Left cardiac atrium (tissue), 4 donors: ENCODE results near the gene RPN1. TPM values are rescaled to one million over a fixed set of nuclear protein-coding genes. Genes with fewer than 3 reads are reported as not detected.
"Not testable (repeated sequence)": the region's sequence is repeated elsewhere in the genome, so short reads cannot be mapped to it uniquely, and the experiment has no call there.

ENCODE experiments used
- ATAC-seq, 2 donors: fragments of 200-7000 bp; cut with Tn5 transposase; one replicate each; pipeline ENCODE4 v1.9.1; 2020; ENCODE audit warnings: mild to moderate bottlenecking in 2 of 2, moderate library complexity in 2 of 2
- DNase-seq: peaks from one replicate; pipeline ENCODE4 v3.0.0-alpha.2; 2020
- intact Hi-C, 2 donors: fragments of 100-400 bp; cut with DNase I; formaldehyde crosslinking; loops; one replicate each; pipeline versions ENCODE4 v1.14.1 to v1.15.1; 2022 to 2023
- long read RNA-seq: library from polyadenylated mRNA; unstranded; transcript quantifications from one replicate; pipeline ENCODE4 v2.0.0, GENCODE V29; 2021
- total RNA-seq, 2 donors: library from RNA; stranded (reverse); fragmentation: NEBNext Ultra II Directional; extraction: Animal tissue kit (Norgen Biotek cat#: 25700); gene quantifications; one replicate each; pipeline ENCODE4 v1.2.1, GENCODE V29; 2021
- donor health status: DM: no; HTN: yes; CAD: no.
- donor health status: DM: no; HTN: yes; CAD: no; lungs with severe emphysema.
- donor health status: DM: yes; HTN: yes; CAD: no.
- donor health status: Dilated cardiomyopathy.

RPN1 gene
- 100 to 1,000 TPM; 139 to 170 TPM for total RNA-seq
- long read RNA-seq, transcript RPN1-201 (10 exons, 2,314 nt) = major isoform, 551 of 573 reads
- long read RNA-seq, partial matches to known transcripts = 13 of 573 reads
- long read RNA-seq, other reads (novel, unspliced or antisense) = 9 of 573 reads

DNA sequence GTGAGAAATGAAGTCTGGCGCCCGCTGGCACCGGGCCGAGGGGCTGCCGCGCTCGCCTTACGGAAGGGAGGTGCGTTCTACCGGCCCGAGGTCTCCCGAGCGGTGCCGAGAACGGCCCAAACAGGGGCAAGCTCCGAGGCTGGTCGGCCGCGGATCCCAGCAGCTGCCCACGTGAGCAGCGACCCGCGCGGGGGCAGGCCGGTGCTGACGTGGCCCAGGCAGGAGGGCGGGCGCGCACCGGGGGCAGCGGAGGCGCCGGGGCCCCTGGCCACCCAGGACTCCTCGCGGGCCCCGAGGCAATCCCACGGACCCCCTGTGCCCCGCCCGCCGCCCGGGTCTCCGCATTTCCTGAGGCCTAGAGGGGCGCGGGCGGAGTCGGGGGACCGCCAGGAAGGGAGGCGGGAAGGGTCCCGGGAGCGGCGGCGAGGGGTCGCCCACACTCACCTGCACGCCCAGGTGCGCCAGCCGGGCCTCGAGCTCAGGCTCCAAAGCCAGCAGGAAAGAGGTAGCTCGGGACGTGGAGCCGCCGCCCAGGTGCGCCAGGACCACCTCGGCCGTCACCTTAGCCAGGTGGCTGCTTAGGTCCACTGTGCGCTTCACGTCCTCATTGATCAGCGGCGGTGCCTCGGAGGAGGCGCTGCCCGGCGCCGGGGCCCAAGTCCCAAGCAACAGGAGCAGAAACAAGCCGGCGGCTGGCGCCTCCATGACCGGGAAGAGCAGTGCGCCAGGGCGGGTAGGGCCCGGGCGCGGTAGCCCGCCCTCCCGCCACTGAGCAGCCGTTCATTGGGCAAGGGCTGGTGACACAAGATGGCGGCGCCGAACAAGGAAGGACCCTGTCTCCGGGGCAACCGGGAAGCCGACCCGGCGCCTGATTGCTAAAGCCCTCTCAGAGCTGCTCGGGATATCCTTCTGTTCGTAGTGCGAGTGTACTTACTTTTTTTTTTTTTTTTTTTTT is at the start of gene RPN1:
Gene RPN1, minus strand, starts transcription at position 723 of the 955 bp plus-strand sequence. Its CDS starts 18 bp downstream, at position 705.
- DNase-seq (peak; percentile 99), ATAC-seq (peak; percentile 99 to 100)
- intact Hi-C loops = no loop called here

DNA sequence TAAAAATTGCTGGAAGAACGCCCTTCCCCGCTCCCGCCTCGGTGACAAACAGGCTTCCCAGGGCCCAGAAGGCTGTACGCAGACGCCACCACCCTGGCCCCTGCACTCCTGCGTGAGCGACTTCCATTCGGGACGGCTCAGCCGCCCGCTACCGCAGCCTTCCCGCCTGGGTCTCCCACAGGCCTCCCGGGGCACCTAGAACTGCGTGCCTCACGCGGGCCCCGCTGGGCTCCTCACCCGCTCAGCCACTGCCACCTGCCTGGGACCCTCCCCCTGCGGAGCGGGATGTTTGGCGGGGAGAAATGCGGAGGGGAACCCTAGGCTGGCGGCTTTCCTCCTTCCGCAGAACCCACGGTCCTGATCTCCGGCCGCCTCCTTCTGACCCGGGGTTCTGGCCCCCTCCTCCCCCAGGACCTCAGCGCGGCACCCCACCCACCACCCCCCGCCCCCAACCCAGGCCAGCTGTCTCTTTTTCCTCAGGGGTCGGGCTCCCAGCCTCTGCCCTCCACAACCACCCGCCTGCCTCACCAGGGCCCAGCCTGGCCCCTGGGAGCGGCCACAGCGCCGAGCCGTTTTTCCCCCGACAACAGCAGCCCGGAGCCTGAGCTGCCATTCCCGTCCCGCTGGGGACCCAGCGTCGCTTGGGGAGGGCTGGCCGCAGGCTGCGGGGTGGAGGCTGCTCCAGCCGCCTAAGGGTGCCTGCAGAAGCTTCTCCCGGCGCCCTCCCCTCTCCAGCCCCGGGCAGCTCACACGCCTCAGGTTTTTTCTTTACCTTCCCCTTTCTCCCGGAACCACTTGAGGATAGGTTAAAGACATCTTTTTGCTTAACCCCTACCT is 47.8 kb upstream of the RPN1 start:
- intact Hi-C loops = no loop called here
- DNase-seq (peak; percentile 49), ATAC-seq (peak; percentile 88)

- intact Hi-C loops = no loop called here
- ATAC-seq = no peak
- no peak for DNase-seq
Measured at GRCh38 chr3:128697341-128697740, 46.7 kb upstream of the RPN1 start.

DNA sequence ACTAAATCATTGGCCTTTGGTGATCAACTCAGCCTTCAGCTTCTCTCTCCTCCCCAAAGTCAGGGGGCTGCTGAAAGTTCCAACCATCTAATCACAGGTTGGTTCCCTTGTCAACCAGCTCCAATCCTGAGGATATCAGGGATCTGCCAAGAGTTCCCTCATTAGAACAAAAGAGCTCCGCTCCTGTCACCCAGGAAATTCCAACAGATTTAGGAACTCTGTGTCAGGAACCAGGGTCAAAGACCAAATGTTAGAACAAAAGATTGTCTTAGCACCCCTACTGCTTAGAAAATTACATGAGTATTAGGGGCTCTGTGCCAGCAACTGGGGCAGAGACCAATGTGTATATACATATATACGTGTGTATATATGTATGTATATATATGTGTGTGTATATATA is 43.1 kb upstream of the RPN1 start:
- DNase-seq = no peak
- intact Hi-C loops = no loop called here
- ATAC-seq = no peak

GRCh38 chr3:128689060-128689459 is 38.4 kb upstream of the RPN1 start:
- ATAC-seq (no peak), DNase-seq (no peak)
- intact Hi-C loops = no loop called here

- no peak for ATAC-seq
- intact Hi-C loops = no loop called here
- no peak for DNase-seq
Measured at GRCh38 chr3:128686465-128686864, 35.8 kb upstream of the RPN1 start.

DNA sequence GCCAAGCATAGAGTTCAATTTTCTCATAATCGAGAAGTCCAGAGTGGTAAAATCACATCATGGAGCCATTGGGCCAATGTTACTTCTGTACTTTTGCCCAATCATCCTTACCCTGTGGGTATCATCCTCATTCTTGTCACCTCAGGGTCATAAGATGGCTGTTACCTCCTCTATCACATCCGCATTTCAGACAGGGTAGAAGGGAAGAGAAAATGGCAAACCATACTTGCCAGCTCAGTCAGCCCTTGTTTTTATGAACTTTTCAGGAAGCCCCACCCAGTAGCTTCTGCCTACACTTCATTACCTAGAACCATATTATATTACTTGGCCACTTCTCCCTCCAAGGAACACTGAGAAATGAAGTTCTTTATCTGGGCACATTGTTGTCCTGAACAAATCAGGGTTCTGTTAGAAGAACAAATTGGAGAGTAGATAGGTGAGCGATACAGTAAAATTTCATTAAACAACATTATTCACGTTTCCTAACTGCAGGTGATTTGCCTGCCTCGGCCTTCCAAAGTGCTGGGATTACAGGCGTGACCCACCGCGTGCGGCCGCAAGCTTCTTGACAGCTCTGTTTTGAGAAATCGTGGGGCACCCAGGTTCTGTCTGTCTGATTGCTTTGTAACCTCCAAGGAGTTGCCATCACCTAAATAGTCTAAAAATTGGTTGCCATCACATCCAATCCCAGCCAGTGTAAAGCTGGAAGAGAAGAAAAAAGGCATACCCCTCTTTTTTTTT is 34.5 kb upstream of the RPN1 start:
- ATAC-seq (no peak), DNase-seq (no peak)
- intact Hi-C loops = loop anchor here in 1 of 2 donors (5.0 kb wide), 1 partner anchor 112 kb away; no protein-coding TSS in a partner anchor

DNA sequence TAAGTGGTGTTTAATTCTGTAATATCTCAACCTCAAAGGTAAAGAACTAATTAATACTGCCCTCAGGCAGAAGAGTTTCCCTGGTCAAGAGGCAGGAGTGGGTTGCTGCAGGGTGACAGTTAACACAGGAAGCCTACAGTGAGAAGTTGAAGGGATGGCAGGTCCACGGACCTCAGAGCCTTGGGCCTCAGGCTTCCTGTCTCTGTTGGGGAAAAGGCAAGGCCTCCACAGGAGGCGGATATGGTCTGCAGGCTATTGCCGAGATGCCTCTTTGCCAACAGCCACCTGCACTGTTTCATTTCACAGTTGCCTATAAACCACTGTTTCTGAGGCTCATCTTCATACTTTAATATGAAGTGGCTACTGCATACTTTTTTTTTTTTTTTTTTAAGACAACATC is 33.3 kb upstream of the RPN1 start:
- intact Hi-C loops = loop anchor here in 1 of 2 donors (5.0 kb wide), 1 partner anchor 113 kb away; no protein-coding TSS in a partner anchor
- DNase-seq = no peak

GRCh38 chr3:128681369-128681829 is 30.8 kb upstream of the RPN1 start:
- intact Hi-C loops = loop anchor here in 1 of 2 donors (5.0 kb wide), 1 partner anchor 116 kb away; no protein-coding TSS in a partner anchor
- ATAC-seq (no peak), DNase-seq (no peak)

More for the DNA sequence above, 33.3 kb upstream of the RPN1 start:
- no peak for ATAC-seq

- intact Hi-C loops = loop anchor here in 1 of 2 donors (1.0 to 5.0 kb wide), 2 partner anchors 117 to 166 kb away; no protein-coding TSS in a partner anchor
- DNase-seq (peak; percentile 100), ATAC-seq (peak; percentile 99 to 100)
Measured at GRCh38 chr3:128680603-128681368, 30.2 kb upstream of the RPN1 start.

- intact Hi-C loops = no loop called here
- no peak for DNase-seq
- no peak for ATAC-seq
Measured at GRCh38 chr3:128679338-128679737, 28.7 kb upstream of the RPN1 start.

DNA sequence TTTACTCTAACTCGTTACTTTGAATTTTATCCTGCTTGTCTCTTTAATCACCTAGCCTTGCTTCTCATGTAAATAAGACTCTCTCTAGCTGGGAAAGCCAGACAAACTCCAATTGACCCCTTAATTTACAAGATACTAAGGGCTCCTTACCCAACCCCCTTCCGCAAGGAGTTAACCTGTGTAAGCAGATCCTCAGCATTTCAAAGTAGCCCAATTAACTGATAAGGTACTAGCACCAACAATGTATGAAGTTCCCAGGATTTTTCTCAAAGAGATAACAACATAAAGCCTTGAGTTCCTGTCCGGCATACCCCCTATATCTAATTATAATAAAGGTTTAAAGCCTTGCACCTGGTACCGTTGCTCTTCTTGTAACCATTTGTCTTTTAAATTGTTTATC is 25.2 kb upstream of the RPN1 start:
- DNase-seq, ATAC-seq, intact Hi-C loops: not testable (repeated sequence)

DNA sequence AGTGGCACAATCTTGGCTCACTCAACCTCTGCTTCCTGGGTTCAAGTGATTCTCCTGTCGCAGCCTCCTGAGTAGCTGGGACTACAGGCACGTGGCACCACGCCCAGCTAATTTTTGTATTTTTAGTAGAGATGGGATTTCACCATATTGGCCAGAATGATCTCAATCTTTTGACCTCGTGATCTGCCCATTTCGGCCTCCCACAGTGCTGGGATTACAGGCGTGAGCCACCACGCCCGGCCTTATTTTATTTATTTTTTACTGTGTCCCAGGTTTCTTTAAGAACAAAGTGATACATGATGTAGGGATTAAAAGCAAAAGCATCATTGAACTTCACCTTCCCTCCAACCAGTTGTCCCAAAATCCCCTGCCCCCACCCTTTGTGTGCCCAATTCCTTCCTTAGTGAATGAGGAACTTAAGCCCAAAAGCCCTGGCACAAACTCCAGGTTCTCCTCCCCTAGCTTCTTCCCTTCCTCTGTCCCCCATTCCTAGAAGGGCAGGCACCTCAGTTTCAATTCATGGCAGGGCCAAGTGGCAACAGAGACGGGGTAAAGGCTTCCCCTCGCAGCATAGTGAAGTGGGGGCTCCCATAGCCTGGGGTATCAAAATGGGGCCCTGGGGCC is 23.7 kb upstream of the RPN1 start:
- no peak for ATAC-seq

GRCh38 chr3:128667641-128668040 is 17.0 kb upstream of the RPN1 start:
- DNase-seq (no peak), ATAC-seq (no peak)
- intact Hi-C loops = no loop called here

More for the DNA sequence above, 23.7 kb upstream of the RPN1 start:
- no peak for DNase-seq
- intact Hi-C loops = no loop called here

DNA sequence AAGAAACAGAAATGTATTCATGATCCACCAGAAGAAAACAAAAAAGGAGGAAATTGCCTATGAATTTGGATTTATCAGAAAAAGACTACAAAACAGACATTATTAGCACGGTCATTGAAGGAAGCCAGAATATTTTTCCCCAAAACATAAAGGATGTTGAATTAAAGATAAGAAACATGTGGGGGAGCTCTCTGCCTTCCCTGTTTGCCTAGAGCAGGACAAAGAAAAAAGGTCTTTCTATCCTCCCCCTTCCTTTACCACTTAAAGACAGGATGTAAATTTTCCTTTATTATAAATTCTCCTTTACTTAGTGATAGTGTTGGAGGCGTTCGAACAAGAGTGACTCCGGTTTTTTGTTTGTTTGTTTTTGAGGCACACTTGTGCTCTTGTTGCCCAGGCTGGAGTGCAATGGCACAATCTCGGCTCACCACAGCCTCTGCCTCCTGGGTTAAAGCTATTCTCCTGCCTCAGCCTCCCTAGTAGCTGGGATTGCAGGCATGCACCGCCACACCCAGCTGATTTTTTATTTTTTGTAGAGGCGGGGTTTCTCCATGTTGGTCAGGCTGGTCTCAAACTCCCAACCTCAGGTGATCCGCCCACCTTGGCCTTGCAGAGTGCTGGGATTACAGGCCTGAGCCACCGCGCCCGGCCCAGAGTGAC is 14.9 kb upstream of the RPN1 start:
- no peak for DNase-seq
- intact Hi-C loops = no loop called here

DNA sequence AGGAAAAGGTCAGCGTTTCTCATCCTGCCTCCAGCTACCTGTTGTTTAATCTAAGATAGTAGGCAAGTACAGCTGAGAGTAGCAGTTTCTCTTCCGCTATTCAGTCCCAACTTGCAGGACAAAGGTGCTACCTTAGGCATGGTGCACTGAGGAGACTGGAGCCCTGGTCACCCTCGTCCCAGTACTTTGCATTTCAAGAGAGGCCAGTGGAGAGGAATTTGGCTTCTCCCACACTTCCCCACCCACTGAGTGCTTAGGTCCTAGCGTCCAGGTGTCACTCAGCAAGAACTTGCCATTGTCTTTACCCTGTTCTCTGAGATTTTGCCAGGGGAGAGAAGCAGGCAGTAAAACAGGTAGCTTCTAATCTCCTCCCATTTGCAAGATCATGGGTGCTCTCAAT is 12.5 kb upstream of the RPN1 start:
- DNase-seq (no peak), ATAC-seq (no peak)
- intact Hi-C loops = no loop called here

More for the DNA sequence above, 14.9 kb upstream of the RPN1 start:
- no peak for ATAC-seq

GRCh38 chr3:128655531-128655930 is 4.9 kb upstream of the RPN1 start:
- intact Hi-C loops = no loop called here
- no peak for DNase-seq
- no peak for ATAC-seq
